ENCODE measurements around the gene PLA2G4B. TPM values are rescaled to one million over a fixed set of nuclear protein-coding genes. Genes with fewer than 3 reads are reported as not detected.
A peak's percentile ranks its signal among the peaks of the same experiment; 100 is the strongest.

The PLA2G4B gene
- total RNA-seq, 1 donor from 2014 or later, result 23.6 TPM

DNA sequence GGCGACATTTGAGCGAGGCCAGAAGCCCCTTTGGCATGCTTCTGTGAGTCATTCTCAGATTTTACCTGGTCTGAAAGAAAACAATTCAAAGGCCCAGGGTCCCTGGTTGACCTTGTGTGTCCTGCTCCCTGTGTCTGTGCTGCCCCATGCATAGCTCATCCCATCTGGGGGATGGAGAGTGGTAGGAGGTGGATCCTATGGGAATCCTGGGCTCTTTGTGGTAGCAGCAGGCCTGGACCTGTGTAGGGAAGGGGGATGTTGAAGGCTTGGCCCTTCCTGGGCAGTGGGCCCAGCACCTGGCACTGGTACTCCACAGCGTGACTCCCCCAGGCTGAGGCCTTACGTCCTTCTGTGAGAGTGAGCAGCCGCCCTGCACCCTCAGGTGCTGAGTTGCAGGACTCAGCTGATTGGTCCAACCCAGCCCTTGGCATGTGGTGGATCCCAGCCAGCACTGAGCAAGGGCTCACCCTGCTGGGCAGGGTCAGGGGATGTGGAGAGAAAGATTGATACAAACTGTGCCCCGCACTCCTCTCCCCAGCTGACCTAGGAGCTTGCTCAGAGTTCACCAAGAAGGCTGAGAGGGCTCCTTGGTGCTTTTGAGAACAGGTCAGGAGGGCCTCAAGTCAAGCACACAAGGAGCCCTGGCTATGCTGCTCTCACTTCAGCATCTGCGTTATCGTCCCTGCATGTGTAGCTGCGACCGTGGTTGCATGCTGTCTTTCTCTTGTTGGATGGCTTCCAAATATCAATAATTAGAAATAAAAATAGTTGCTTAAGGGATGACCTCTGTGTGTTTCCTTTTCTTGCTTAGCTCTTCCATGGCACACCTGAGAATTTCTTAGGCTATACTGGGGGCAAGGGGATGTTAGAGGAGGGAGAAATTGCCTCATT lies 32.1 kb upstream of the PLA2G4B start:
- ATAC-seq, result peak; percentile 74

DNA sequence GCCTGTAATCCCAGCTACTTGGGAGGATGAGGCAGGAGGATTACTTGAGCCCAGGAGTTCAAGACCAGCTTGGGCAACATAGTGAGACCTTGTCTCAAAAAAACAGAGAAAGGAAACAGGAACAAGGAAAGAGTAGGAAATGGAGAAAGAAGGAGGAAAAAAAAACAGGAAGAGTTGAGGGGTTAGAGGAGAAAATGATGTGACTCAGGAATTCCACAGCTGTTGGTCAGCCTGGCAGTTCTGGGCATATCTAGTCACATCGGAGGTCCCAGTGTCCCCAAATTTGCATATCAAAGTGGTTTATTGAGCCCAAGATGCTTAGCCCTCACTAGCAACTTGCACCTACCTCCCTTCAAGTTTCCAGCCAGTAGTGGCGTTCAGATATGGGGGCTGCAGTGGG lies 29.5 kb upstream of the PLA2G4B start:
- no peak for ATAC-seq

DNA sequence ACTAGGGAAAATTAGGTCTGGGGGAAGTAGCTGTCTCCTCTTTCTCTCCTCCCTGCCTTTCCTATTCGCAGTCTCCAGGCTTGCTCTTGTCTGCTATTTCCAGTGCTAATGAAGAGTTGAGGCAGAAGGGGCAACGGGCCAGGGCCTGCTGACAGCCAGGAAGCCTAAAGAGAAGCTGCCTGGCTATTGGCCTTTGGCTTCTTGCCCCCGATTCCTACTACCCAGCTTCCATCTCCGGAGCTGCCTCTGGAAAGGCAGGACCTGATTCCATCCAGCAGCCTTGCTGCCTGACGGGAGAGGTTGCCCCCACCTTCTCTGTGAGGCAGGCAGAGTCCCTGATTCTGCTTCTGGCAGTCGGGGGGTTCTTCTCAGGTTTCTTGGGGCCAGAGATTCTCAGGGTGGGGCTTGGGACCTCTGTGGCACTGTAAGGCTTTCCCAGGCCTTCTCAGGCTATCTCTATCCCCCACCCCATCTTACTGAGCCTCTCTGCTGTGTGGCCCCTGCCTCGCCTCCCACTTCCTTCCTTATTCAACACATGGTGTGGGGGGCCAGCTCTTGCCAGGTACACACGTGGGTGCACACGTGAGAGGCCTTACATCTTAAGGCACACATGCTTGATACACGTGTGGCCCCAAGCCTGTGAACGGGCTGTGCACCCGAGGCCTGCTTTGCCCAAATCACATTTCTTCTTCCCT lies 29.0 kb upstream of the PLA2G4B start:
- ATAC-seq, result no peak

DNA sequence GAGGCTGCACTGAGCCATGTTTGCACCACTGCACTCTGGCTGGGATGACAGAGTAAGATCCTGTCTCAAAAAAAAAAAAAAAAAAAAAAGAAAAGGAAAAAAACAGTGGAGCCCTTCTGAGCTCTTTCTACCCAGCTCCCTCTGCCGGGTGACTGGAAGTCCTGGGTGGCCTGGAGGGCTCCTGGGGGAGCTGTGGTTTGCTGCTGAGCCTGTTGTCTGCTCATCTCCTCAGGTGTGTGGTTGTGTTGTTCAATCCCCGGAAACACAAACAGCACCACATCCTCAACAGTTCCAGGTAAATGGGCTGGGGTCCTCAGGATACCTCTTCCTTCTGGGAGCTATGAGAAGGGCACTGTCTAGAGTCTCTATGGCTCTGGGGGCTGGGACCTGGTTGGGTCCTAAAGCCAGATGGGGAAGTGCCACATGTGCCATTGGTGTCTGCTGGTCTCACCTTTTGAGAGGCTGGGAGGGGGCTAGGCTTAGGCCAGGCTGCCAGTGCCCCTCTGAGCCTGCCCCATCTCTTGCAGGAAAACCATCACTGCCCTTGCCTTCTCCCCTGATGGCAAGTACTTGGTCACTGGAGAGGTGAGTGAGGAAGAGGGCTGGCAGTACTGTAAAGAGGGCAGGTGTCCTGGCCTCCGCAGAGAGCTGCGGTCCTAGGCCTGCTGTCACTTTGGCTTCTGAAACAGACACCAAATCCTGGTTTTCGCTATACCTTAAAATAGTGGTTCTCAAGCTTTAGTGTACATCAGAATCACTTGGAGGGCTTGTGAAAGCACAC lies 27.8 kb upstream of the PLA2G4B start:
- ATAC-seq, result no peak

DNA sequence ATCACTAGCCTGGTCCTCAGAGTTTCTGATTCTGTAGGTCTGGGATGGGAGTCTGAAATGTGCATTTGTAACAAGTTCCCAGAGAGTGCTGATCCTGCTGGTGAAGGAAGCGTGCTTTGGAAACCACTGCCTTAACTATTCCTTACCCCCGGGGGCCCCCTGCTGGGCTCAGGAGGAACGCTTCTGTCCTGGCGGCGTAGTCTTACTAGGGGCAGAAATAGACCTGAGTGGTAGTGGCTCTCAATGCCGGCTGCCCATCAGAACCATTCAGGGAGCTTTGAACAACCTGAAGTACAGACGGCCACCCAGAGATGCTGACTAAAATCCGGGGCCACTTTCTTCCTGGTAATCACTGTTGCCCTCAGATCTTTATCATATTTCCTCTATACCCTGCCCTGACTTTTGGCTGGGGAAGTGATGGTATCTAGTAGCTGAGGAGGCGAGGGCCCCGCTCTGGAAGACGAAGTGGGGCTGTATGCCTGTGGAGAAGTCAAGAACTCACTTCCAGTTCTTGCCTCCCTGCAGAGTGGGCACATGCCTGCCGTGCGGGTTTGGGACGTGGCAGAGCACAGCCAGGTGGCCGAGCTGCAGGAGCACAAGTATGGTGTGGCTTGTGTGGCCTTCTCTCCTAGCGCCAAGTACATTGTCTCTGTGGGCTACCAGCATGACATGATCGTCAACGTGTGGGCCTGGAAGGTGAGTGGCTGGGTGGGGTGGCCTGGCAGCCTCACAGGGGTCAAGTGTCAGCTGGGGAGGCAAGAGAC lies 27.0 kb upstream of the PLA2G4B start:
- ATAC-seq, result peak; percentile 72

DNA sequence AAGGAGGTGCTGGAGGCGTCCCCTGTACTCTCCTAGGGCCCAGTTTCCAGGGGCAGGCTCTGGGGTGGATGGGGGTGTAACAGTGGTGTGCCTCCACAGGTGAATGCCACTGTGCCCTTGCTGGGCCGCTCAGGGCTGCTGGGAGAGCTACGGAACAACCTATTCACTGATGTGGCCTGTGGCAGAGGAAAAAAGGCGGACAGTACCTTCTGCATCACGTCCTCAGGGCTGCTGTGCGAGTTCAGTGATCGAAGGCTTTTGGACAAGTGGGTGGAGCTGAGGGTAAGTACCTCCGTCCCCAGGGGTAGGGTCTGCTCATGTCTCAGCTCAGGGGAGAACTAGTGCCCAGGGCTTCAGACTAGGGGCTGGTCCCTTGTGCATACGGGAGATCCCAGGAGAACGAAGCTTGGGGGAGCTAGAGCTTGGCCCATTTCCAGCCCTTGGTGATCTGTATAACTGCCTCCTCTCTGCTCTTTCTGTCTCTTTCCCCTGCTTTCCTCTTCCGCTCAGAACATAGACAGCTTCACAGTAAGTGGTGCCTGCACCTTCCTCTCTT lies 25.7 kb upstream of the PLA2G4B start:
- ATAC-seq, result no peak

DNA sequence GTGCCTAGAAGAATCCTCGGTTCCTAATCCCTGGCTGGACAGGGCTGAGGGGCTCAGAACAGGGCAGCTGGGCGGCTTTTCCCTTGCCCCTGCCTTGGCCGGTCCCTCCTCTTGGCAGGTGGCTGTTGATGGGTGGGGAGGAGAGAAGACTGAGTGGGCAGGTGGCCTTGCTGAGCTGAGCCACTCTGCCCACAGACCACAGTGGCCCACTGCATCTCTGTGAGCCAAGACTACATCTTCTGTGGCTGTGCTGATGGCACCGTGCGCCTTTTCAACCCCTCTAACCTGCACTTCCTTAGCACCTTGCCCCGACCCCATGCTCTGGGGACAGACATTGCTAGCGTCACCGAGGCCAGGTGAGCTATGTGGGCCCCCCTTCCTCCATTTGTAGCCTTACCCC lies 25.2 kb upstream of the PLA2G4B start:
- no peak for ATAC-seq

DNA sequence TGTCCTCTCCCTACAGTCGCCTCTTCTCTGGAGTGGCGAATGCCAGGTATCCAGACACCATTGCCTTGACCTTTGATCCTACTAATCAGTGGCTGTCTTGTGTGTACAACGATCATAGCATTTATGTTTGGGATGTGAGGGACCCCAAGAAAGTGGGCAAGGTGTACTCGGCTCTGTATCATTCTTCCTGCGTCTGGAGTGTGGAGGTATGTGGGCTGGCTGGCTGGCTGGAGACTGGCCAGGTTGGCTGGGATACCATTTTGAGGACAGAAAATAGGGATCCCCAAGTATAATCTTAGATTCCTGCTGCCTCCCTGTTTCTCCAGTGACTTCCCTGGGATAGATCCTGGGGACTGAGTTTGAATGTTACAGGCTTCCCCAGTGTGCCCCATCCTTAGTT lies 24.1 kb upstream of the PLA2G4B start:
- no peak for ATAC-seq

DNA sequence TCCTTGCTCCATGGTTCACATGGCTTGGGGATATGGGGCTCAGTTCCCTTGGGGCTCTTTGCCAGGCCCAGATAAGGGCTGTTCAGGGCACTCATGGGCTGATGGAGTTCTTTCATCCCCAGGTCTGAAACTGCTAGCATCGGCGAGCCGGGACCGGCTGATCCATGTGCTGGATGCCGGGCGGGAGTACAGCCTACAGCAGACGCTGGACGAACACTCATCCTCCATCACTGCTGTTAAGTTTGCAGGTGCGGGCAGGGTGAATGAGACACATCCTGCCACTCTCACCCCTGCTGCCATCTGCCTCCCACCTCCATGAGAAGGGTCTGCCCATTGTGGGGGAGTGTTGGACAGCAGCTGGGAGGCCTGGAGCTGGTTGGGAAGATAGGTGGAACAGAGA lies 21.9 kb upstream of the PLA2G4B start:
- no peak for ATAC-seq

DNA sequence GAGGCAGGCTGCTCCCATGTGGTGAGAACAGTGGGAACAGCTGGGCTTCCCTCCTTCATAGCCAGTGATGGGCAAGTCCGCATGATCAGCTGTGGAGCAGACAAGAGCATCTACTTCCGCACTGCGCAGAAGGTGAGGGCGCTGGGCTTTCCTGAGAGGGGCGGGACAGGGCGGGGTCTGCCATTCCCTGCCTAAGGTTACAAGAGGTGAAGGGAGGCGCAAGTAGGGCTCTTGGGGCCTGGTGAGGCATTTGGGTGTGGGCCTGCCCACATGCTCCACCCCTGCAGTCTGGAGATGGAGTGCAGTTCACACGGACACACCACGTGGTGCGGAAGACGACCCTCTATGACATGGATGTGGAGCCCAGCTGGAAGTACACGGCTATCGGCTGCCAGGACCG lies 21.3 kb upstream of the PLA2G4B start:
- ATAC-seq, result no peak

DNA sequence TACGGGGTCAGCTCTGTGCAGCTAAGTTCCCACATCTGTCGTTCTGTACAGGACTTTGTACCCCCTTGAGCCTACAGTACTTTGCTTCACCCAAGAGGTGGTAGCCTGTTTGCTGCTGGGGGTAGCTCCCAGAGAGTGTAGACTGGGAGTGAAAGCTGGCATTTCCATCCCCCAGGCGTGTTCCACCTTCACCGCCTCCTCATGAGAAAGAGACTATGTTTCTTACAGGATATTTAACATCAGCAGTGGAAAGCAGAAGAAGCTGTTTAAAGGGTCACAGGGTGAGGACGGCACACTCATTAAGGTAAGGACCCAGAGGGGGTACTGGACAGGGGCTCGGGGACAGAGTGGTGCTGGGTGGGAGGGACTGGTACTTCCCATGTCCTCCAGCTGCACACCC lies 20.9 kb upstream of the PLA2G4B start:
- no peak for ATAC-seq

DNA sequence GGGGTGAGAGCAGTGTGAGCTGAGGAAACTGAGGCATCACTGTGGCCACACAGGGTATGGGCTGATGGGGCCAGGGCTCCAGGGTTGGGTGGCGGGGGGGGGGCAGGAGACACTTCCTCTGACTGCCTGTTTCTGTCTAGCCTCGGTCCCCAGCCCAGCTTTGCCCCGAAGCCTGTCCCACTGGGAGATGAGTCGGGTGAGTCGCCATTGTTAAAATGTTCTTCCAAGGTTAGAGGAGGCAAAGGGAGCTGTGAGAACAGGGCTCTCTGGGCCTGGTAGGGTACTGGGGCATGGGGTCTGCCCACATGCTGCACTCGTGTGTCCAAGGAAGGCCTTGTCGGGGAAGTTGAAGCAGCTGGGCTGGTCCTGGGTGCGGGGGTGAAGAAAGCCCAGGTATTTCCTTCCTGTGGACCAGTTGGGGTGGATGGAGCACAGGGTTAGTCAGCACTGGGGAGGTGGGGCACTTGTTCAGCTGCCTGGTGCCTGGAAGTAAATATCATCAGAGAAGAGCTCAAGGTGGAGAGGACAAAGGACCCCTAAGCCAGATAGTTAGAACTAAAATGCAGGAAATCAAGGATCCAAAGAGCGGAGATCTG lies 19.1 kb upstream of the PLA2G4B start:
- ATAC-seq, result peak; percentile 40

DNA sequence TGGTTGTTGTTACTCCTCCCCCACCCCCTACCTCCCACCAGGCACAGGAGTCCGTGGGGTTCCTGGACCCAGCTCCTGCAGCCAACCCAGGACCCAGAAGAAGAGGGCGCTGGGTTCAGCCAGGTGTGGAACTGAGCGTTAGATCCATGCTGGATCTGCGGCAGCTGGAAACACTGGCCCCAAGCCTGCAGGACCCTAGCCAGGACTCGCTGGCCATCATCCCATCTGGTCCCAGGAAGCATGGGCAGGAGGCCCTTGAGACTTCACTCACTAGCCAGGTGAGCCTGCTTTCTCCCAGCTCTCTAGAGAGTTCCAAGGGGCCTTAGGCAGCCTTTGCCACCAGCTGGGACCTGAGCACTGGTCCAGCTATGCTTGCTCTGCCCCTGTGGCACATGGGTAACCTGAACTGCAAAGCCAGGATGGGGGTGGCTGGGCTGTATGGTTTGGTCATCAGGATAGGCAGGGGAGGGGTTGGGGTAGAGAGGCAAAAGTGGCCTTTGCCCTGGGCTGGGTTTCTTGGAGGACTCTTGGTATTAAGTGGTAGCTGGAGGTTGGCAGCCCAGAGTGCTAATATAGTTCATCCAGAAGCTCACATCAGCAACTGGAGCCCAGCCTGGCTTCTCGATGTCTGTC lies 17.7 kb upstream of the PLA2G4B start:
- ATAC-seq, result no peak

DNA sequence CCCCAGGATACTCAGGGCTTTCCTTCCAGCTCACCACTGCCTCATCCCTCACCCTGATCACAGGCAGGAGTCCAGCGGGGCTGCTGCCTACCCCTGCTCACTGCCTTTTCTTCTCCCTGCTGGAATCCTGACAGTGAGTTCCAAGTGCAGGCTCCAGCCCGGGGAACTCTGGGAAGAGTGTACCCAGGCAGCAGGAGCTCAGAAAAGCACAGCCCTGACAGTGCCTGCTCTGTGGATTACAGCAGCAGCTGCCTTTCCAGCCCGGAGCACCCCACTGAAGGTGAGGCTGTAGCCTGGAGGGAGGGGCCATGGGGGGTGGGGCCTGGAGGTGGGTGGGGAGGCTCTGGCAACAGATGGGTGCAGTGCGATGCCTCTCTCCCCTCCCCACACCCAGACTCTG lies 16.8 kb upstream of the PLA2G4B start:
- ATAC-seq, result no peak

DNA sequence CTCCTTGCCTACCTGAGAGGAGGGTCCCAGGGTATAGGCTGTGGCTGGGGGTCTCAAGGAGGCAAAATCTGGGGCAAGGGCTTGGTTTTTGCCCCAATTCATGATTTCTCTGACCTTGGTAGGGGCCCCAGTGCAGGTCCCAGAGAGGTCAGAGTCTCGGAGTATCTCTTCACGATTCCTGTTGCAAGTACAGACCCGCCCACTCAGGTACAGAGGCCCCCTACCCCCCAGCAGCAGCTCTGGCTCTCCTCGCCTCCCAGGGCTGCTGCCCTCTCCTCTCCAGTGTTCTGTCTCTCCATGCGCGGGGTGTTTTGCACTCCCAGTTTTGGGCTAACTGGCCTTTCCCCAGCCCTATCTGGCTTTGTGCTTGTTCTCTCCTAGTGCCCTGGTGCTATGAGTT lies 16.2 kb upstream of the PLA2G4B start:
- ATAC-seq, result no peak

DNA sequence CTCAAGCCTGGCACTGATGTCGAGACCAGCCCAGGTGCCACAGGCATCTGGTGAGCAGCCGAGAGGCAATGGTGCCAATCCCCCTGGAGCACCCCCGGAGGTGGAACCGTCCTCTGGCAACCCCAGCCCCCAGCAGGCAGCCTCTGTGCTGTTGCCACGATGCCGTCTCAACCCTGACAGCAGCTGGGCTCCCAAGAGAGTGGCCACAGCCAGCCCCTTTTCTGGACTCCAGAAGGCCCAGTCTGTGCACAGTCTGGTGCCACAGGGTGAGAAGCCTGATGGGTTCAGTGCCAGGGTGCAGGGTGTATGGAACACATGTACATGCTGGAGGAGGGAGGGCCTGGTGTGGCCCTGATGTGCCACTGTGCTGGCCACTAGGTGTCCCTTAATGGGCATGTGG lies 15.7 kb upstream of the PLA2G4B start:
- no peak for ATAC-seq

DNA sequence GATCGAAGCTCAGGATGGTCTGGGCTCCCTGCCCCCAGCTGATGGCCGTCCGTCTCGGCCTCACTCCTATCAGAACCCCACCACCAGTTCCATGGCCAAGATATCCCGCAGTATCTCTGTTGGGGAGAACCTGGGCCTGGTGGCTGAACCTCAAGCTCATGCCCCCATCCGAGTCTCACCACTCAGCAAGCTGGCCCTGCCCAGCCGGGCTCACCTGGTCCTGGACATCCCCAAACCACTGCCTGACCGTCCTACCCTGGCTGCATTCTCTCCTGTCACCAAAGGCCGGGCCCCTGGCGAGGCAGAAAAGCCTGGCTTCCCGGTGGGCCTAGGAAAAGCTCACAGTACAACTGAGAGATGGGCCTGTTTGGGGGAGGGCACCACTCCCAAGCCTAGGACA lies 15.1 kb upstream of the PLA2G4B start:
- no peak for ATAC-seq

DNA sequence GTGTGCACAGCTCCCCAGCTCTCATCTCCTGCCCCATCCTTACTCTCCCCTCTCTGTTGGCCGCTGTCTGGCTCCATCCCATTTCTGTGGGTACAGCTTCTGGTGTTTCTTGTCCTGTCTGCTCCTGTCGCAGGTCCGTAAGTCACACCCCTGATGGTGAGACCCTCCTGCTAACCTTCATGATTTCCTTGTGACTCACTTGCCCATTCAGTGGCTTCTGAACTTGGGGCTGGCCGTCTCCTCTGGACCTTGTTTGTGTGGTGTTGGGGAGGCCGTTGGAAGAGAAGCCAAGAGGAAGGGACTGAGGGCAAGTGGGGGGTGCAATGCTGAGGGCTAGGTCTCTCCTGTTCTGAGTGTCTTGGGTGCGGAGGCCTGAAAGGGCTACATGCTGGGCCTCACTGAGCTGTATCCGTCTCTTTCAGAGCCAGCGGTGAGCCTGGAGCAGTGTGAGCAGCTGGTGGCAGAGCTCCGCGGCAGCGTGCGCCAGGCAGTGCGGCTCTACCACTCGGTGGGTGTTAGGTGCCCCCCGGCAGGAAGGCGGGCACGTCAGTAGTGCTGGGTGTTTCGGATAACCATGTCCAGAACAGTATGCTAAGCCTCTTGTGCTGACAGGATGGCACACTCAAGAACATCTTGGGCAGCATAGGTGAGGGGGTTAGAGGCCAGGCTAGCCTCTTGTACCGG lies 14.4 kb upstream of the PLA2G4B start:
- ATAC-seq, result no peak

DNA sequence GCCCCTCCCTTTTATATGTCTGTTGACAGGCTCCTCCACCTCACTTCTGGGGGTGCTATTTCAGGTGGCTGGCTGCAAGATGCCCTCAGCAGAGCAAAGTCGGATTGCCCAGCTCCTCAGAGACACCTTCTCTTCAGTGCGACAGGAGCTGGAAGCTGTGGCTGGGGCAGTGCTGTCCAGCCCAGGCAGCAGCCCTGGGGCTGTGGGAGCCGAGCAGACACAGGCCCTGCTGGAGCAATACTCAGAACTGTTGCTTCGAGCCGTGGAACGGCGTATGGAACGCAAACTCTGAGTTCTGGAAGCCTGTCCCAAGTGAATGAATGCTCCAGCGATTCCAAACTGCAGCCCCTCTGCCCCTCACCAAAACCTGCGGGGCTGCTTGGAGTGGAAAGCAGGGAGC lies 13.5 kb upstream of the PLA2G4B start:
- ATAC-seq, result no peak
